Astrocyte (in vitro differentiated cells and primary cell): Measurements from ENCODE around the gene EFCAB6. TPM values are rescaled to one million over a fixed set of nuclear protein-coding genes. Genes with fewer than 3 reads are reported as not detected.

ENCODE experiments used
- DNase-seq: peaks from one replicate; pipeline ENCODE4 v3.0.0-alpha.2; 2010; ENCODE audit warnings: low read depth
- FAIRE-seq: peaks from 2 replicates; lab custom pipeline; 2011; peaks lifted over from hg19 to GRCh38; lab: Jason Lieb, UNC
- H2AFZ ChIP-seq: 2 replicates; pipeline ENCODE4 v1.6.0; 2012; ENCODE audit warnings: low read depth, low read length, inconsistent platforms
- H3K27ac ChIP-seq: 2 replicates; pipeline ENCODE4 v1.5.1; 2011; ENCODE audit warnings: low read depth, low read length, inconsistent platforms
- H3K27me3 ChIP-seq: 2 replicates; pipeline ENCODE4 v1.6.0; 2011; ENCODE audit warnings: low read length, inconsistent platforms; ENCODE audit not compliant: insufficient read depth
- H3K36me3 ChIP-seq: 2 replicates; pipeline ENCODE4 v1.5.1; 2011; ENCODE audit warnings: low read length, inconsistent platforms; ENCODE audit not compliant: insufficient read depth
- H3K4me1 ChIP-seq: 2 replicates; pipeline ENCODE4 v1.5.1; 2011; ENCODE audit warnings: low read length, inconsistent platforms; ENCODE audit not compliant: insufficient read depth
- H3K4me2 ChIP-seq: 2 replicates; pipeline ENCODE4 v1.6.0; 2012; ENCODE audit warnings: low read length, inconsistent platforms
- H3K4me3 ChIP-seq: 2 replicates; pipeline ENCODE4 v1.5.1; 2011; ENCODE audit warnings: low read depth, mild to moderate bottlenecking, low read length, inconsistent platforms; ENCODE audit not compliant: insufficient read depth
- H3K79me2 ChIP-seq: 2 replicates; pipeline ENCODE4 v1.6.0; 2012; ENCODE audit warnings: mild to moderate bottlenecking, low read length, inconsistent platforms; ENCODE audit not compliant: insufficient read depth
- H3K9ac ChIP-seq: 2 replicates; pipeline ENCODE4 v1.6.0; 2012; ENCODE audit warnings: mild to moderate bottlenecking, low read length, inconsistent platforms
- H3K9me3 ChIP-seq: 2 replicates; pipeline ENCODE4 v1.5.1; 2012; ENCODE audit warnings: low read depth, mild to moderate bottlenecking, low read length, inconsistent platforms; ENCODE audit not compliant: insufficient read depth
- H4K20me1 ChIP-seq: 2 replicates; pipeline ENCODE4 v1.6.0; 2012; ENCODE audit warnings: low read length, inconsistent platforms; ENCODE audit not compliant: insufficient read depth
- H3K27ac Mint-ChIP-seq: one replicate; pipeline ENCODE4 v1.8.0; 2021; ENCODE audit warnings: mild to moderate bottlenecking, mixed read lengths; ENCODE audit not compliant: unreplicated experiment
- H3K27me3 Mint-ChIP-seq: one replicate; pipeline ENCODE4 v1.8.0; 2021; ENCODE audit warnings: low read depth, mixed read lengths; ENCODE audit not compliant: unreplicated experiment
- H3K36me3 Mint-ChIP-seq: one replicate; pipeline ENCODE4 v1.8.0; 2021; ENCODE audit warnings: low read depth, mixed read lengths; ENCODE audit not compliant: unreplicated experiment
- H3K4me1 Mint-ChIP-seq: one replicate; pipeline ENCODE4 v1.8.0; 2021; ENCODE audit warnings: low read depth, mixed read lengths; ENCODE audit not compliant: unreplicated experiment
- H3K4me3 Mint-ChIP-seq: one replicate; pipeline ENCODE4 v1.8.0; 2021; ENCODE audit warnings: mild to moderate bottlenecking, moderate library complexity, mixed read lengths; ENCODE audit not compliant: unreplicated experiment
- H3K9me3 Mint-ChIP-seq: one replicate; pipeline ENCODE4 v1.8.0; 2021; ENCODE audit warnings: mild to moderate bottlenecking, mixed read lengths; ENCODE audit not compliant: unreplicated experiment
- CTCF ChIP-seq: IDR thresholded peaks from 2 replicates; pipeline ENCODE4 v1.5.1; 2011; ENCODE audit warnings: low read depth, mild to moderate bottlenecking, inconsistent platforms, low read length, moderate library complexity; ENCODE audit not compliant: insufficient read depth
- EZH2 ChIP-seq: IDR thresholded peaks from 2 replicates; pipeline ENCODE4 v1.6.1; 2012; ENCODE audit warnings: mild to moderate bottlenecking, low read length, inconsistent platforms; ENCODE audit not compliant: insufficient read depth
- total RNA-seq: library from RNA; stranded (reverse); gene quantifications from 2 replicates; pipeline ENCODE4 v1.2.1, GENCODE V29; 2021

The EFCAB6 gene
- total RNA-seq, 1 donor from 2014 or later: 1.2 TPM

DNA sequence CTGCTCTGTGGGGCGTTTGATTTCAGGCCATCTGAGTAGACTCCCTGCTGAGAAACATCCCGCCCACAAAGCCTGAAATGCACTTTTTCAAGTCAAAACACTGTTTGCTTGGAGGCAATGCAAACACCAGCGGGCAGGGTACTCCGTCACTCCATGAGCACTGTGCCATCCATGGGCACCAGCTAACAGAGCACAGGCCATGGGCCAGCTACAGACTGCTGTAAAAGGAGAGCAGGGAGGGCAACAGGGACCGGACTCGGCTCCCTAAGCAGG is 16.6 kb upstream of the EFCAB6 start:
- Histone ChIP-seq H4K20me1 (no peaks in the 10 kb centered on the region), H3K79me2 (no peaks in the 10 kb centered on the region), H3K27ac (no peak overlapping the region), H3K9ac (no peak overlapping the region), H3K27me3 (no peaks in the 10 kb centered on the region), H3K9me3 (no peaks in the 10 kb centered on the region), H3K4me2 (no peak overlapping the region), H2AFZ (no peak overlapping the region), H3K4me1 (peaks cover 17% of the 10 kb centered on the region), H3K36me3 (no peaks in the 10 kb centered on the region), H3K4me3 (no peak overlapping the region)
- Mint-ChIP-seq H3K27ac (no peak overlapping the region), H3K9me3 (no peaks in the 10 kb centered on the region), H3K4me1 (peaks cover 27% of the 10 kb centered on the region), H3K4me3 (no peak overlapping the region), H3K27me3 (peaks cover 7% of the 10 kb centered on the region), H3K36me3 (peaks cover 4% of the 10 kb centered on the region)
- TF ChIP-seq CTCF (no peak), EZH2 (no peak)
- DNase-seq: no peak
- FAIRE-seq: no peak

DNA sequence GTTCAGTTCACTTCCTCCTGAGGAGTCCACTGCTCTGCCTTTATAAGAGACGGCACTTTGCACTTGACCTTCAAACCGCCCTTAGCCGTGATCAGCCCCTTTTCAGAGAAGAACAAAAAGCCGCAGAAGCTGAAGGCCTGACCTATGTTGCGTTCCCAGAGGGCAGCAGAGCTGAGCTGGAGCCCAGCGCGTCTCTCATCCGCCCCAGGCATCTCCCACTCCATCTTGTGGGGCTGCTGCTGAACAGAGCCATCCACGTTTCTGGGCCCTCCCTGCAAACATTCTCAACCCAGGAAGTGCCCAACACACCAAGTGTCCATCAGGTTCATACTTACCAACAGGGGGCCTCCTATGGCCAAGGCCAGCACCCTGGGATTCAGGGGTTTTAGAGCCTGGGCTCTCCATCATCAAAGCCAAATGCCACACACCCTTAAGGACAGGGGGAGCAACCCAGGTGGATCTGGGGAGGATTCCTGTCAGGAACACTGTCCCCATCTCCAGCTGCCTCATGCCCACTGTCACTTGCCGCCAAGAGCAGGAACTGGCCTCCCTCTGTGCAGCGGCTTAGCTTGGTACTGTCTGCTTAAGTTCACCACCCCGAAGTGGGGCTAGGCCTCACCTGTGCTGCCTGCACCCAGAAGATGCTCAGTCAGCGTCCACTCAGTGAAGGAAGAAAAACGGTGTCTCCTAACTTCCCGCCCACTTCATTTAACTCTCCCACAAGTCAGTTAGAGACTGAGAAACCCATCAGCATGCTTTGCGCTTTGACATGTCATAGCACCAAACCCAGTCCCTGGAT is 16.0 kb upstream of the EFCAB6 start:
- no peaks in the 10 kb centered on the region for H3K9me3 ChIP-seq
- no peak overlapping the region for H2AFZ ChIP-seq
- no peaks in the 10 kb centered on the region for H3K27me3 ChIP-seq
- no peak overlapping the region for H3K4me2 ChIP-seq
- no peak for TF ChIP-seq EZH2
- TF ChIP-seq CTCF: no peak
- Mint-ChIP-seq H3K27ac (peak overlapping the region; percentile 70), H3K4me3 (no peak overlapping the region), H3K36me3 (peaks cover 4% of the 10 kb centered on the region), H3K27me3 (peaks cover 6% of the 10 kb centered on the region), H3K4me1 (peaks cover 32% of the 10 kb centered on the region), H3K9me3 (no peaks in the 10 kb centered on the region)
- H3K79me2 ChIP-seq: no peaks in the 10 kb centered on the region
- FAIRE-seq (no peak), DNase-seq (no peak)
- no peaks in the 10 kb centered on the region for H3K36me3 ChIP-seq
- no peak overlapping the region for H3K4me3 ChIP-seq
- peaks cover 17% of the 10 kb centered on the region for H3K4me1 ChIP-seq
- no peaks in the 10 kb centered on the region for H4K20me1 ChIP-seq
- H3K9ac ChIP-seq: no peak overlapping the region
- H3K27ac ChIP-seq: no peak overlapping the region
